ENCODE measurements around the gene HMSD.

Gene HMSD

DNA sequence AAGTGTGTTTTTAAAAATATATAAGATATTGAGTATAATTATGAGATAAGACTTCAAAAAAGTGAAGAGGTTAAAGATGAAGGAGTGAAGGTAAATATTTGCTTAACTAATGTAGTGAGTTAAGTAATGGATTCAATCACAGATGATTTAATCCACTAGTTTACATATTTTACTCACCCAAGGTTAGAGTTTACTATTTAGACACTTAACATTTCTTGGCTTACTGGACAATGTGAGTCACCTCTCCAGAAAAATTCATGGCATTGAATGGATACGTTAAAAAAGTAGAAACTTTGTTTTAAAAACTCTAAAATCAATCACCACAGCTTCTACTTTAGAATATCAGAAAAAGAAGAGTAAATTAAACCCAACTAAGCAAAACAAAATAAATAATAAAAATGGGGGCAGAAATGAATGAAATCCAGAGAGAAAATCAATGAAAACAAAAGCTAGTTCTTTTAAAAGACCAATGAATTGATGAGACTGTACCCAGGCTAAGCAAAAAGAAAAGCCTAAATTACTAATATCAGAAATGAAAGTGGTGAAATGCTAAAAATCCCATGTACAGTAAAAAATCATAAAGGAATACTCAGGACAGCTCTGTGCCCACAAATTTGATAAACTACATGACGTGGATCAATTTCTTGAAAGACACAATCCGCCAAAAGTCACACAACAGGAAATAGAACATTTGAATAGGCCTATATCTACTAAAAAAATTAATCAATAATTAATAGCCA, 1.9 kb upstream of the HMSD start:
- no peak for TF ChIP-seq CEBPB (IDR thresholded peaks at IDR 0.05)
- TF ChIP-seq CREB1 (IDR thresholded peaks at IDR 0.05; ENCODE audit: low read depth), result no peak
- TF ChIP-seq EGR1 (IDR thresholded peaks at IDR 0.05), result no peak
- TF ChIP-seq FOXM1 (IDR thresholded peaks at IDR 0.05; ENCODE audit: borderline replicate concordance, low read depth), result no peak
- TF ChIP-seq, protein P1, sequence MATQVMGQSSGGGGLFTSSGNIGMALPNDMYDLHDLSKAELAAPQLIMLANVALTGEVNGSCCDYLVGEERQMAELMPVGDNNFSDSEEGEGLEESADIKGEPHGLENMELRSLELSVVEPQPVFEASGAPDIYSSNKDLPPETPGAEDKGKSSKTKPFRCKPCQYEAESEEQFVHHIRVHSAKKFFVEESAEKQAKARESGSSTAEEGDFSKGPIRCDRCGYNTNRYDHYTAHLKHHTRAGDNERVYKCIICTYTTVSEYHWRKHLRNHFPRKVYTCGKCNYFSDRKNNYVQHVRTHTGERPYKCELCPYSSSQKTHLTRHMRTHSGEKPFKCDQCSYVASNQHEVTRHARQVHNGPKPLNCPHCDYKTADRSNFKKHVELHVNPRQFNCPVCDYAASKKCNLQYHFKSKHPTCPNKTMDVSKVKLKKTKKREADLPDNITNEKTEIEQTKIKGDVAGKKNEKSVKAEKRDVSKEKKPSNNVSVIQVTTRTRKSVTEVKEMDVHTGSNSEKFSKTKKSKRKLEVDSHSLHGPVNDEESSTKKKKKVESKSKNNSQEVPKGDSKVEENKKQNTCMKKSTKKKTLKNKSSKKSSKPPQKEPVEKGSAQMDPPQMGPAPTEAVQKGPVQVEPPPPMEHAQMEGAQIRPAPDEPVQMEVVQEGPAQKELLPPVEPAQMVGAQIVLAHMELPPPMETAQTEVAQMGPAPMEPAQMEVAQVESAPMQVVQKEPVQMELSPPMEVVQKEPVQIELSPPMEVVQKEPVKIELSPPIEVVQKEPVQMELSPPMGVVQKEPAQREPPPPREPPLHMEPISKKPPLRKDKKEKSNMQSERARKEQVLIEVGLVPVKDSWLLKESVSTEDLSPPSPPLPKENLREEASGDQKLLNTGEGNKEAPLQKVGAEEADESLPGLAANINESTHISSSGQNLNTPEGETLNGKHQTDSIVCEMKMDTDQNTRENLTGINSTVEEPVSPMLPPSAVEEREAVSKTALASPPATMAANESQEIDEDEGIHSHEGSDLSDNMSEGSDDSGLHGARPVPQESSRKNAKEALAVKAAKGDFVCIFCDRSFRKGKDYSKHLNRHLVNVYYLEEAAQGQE (IDR thresholded peaks at IDR 0.05; ENCODE audit: low read depth), result no peak
- no peak for TF ChIP-seq TEAD4 (IDR thresholded peaks at IDR 0.05)
- TF ChIP-seq TAF1 (IDR thresholded peaks at IDR 0.05; ENCODE audit: low read depth), result no peak
- no peak for TF ChIP-seq USF1 (IDR thresholded peaks at IDR 0.05)
- TF ChIP-seq RAD21 (IDR thresholded peaks at IDR 0.05; ENCODE audit: low read depth), result no peak
- no peak for TF ChIP-seq TCF12 (IDR thresholded peaks at IDR 0.05; ENCODE audit: low read depth)
- no peak for TF ChIP-seq EP300 (IDR thresholded peaks at IDR 0.05; ENCODE audit: borderline replicate concordance)
- no peak for TF ChIP-seq ZBTB7A (IDR thresholded peaks at IDR 0.05; ENCODE audit: low read depth)
- TF ChIP-seq MAX (IDR thresholded peaks at IDR 0.05), result no peak
- no peak for TF ChIP-seq NFIC (IDR thresholded peaks at IDR 0.05)
- no peak for TF ChIP-seq YY1 (IDR thresholded peaks at IDR 0.05; ENCODE audit: low read depth)

DNA sequence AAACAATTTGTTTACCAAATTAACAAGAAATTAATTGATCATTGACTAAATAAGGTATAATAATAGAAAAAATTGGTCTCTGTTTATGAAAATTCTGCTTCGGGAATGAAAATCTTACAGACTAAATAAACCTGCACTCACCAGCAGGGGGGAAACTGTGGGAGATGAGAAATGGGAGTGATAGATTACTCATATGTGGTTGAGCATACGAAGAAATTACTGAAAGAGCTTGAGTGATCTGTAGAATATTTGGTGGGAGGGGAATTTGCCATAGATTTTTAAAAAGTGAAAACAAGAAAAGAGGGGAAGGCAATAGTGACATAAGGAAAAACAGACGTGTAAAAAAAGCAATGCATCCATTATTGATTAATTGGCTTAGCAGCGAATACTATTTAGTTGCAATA, 2.2 kb downstream of the HMSD start:
- TF ChIP-seq CREB1 (IDR thresholded peaks at IDR 0.05; ENCODE audit: low read depth) (no peak), FOXM1 (IDR thresholded peaks at IDR 0.05; ENCODE audit: borderline replicate concordance, low read depth) (no peak), EP300 (IDR thresholded peaks at IDR 0.05; ENCODE audit: borderline replicate concordance) (no peak), TCF12 (IDR thresholded peaks at IDR 0.05; ENCODE audit: low read depth) (no peak), TAF1 (IDR thresholded peaks at IDR 0.05; ENCODE audit: low read depth) (no peak), CEBPB (IDR thresholded peaks at IDR 0.05) (no peak), ZBTB7A (IDR thresholded peaks at IDR 0.05; ENCODE audit: low read depth) (no peak), TEAD4 (IDR thresholded peaks at IDR 0.05) (no peak), USF1 (IDR thresholded peaks at IDR 0.05) (no peak), MAX (IDR thresholded peaks at IDR 0.05) (no peak), NFIC (IDR thresholded peaks at IDR 0.05) (no peak), EGR1 (IDR thresholded peaks at IDR 0.05) (no peak), RAD21 (IDR thresholded peaks at IDR 0.05; ENCODE audit: low read depth) (no peak)
- TF ChIP-seq, protein P1 (IDR thresholded peaks at IDR 0.05; ENCODE audit: low read depth), result no peak

GRCh38 chr18:63953811-63954210, 4.7 kb downstream of the HMSD start:
- TF ChIP-seq MAX (IDR thresholded peaks at IDR 0.05), result no peak
- no peak for TF ChIP-seq ZBTB7A (IDR thresholded peaks at IDR 0.05; ENCODE audit: low read depth)
- TF ChIP-seq EGR1 (IDR thresholded peaks at IDR 0.05), result no peak
- TF ChIP-seq FOXM1 (IDR thresholded peaks at IDR 0.05; ENCODE audit: borderline replicate concordance, low read depth), result no peak

DNA sequence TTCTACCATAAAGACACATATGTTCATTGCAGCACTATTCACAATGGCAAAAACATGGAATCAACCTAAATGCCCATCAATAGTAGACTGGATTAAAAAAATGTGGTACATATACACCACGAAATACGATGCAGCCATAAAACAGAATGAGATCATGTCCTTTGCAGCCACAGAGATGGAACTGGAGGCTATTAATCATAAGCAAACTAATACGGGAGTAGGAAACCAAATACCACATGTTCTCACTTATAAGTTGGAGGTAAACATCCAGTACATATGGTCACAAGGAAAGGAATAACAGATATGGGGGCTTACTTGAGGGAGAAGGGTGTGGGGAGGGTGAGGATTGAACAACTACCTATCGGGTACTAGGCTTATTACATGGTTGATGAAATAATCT, 7.7 kb downstream of the HMSD start:
- no peak for TF ChIP-seq MAX (IDR thresholded peaks at IDR 0.05)
- no peak for TF ChIP-seq ZBTB7A (IDR thresholded peaks at IDR 0.05; ENCODE audit: low read depth)
- TF ChIP-seq, protein P1 (IDR thresholded peaks at IDR 0.05; ENCODE audit: low read depth), result no peak
- no peak for TF ChIP-seq EP300 (IDR thresholded peaks at IDR 0.05; ENCODE audit: borderline replicate concordance)
- TF ChIP-seq EGR1 (IDR thresholded peaks at IDR 0.05), result no peak
- TF ChIP-seq CREB1 (IDR thresholded peaks at IDR 0.05; ENCODE audit: low read depth), result no peak
- no peak for TF ChIP-seq TCF12 (IDR thresholded peaks at IDR 0.05; ENCODE audit: low read depth)
- no peak for TF ChIP-seq FOXM1 (IDR thresholded peaks at IDR 0.05; ENCODE audit: borderline replicate concordance, low read depth)
- TF ChIP-seq CEBPB (IDR thresholded peaks at IDR 0.05), result no peak
- no peak for TF ChIP-seq TAF1 (IDR thresholded peaks at IDR 0.05; ENCODE audit: low read depth)
